Activated naive CD4-positive, alpha-beta T cell (primary cell): ENCODE measurements around the gene EXTL1.

ENCODE experiments used
- DNase-seq, 4 experiments: peaks; one replicate each; lab custom pipeline; 2025; lab: John Stamatoyannopoulos, UW

The EXTL1 gene

DNA sequence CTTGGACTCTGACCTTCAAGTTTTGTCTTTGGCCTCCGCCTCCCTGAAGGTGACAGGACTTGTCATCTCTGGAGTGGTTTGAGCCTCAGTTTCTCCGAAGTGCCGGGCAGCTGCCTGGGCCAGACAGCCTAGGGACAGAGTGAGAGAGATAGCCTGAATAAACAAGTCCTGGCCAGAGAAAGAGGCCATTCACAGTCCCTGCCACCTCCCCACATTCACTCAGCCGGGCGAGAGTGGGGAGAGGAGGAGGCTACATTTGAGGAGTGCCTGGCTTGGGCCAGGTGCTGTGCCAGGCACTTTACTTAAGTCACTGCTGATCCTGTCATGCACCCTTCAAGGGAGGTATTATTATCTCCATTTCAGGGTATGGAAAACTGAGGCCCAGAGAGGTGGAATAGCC is 3.5 kb downstream of the EXTL1 start:
- no peak for DNase-seq

GRCh38 chr1:26025517-26025916 is 3.9 kb downstream of the EXTL1 start:
- no peak for DNase-seq

DNA sequence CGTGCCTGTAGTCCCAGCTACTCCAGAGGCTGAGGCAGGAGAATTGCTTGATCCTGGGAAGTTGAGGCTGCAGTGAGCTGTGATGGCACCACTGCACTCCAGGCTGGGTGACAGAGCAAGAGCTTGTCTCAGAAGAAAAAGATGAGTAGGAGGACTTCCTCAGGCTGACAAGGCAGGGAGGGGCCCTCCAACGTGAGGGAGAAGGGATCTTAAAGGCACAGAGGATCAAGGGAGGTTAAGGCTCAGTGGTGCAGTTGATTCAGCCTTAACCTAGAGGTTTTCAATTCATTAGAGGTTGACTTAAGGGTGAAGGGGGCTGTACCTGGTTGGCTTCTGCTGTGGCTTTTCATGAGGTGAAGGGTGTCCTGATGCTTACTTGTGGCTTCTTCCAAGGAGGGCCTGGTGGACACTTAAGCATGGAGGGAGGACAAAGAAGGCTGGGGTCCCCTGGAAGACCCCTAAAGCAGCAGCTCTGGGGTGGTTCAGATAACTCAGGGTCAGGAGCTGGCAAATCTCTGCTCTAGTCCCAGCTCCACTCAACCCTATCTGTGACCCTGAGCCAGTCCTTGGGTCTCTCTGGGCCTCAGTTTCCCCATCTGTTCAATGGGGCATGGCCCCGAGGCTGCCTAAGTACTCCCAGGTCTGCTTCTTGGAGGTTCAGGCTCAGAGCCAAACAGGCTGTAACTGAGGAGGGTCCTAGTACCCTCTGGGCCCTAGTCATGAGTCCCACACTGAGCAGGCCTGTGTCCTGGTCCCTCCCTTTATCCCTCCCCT is 6.3 kb downstream of the EXTL1 start:
- no peak for DNase-seq

- DNase-seq = no peak
Measured at GRCh38 chr1:26028490-26028980, 7.0 kb downstream of the EXTL1 start.

- DNase-seq = no peak
Measured at GRCh38 chr1:26029054-26029863, 7.7 kb downstream of the EXTL1 start.

DNA sequence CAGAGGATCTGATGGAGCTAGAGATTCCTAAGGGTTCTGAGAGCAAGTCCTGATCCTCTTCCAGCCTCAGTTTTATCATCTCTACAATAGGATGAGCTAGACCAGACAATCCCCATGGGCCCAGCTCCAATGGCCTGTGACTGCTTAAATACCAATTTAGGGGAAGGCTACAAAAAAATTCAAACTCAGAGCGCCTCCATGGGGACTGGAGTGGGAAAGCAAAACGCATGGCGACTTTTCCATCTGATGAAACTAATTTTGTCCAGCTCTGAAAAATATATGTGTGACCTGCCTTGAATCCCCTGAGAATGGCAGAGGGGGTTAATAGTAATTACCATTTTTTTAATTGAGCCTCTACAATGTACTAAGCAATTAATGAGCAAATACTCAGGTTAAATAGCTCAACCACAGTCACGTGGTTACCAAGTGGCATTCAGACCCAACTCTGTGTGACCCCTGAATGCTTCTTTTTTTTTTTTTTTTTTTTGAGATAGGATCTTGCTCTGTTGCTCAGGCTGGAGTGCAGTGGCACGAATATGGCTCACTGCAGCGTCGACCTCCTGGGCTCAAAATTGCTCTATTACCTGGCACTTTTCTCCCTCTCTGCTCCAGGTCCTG is 8.4 kb downstream of the EXTL1 start:
- no peak for DNase-seq

DNA sequence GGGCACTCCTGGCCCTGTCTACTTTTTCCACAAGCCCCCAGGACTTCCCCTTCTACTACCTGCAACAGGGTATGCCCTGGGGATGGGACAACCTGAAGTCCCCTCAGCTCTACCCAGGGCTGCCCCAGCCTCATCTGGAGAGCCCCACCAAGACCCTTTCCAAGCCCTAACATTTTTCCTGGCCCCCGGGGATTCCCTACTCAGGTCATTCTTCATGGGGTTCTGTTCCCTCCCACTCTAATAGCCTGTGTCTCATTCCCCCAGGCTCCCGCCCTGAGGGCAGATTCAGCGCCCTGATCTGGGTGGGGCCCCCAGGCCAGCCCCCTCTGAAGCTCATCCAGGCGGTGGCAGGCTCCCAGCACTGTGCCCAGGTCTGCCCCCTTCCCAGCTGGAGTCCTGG is 9.6 kb downstream of the EXTL1 start:
- DNase-seq = no peak

- DNase-seq = no peak
Measured at GRCh38 chr1:26031611-26032220, 10.1 kb downstream of the EXTL1 start.

DNA sequence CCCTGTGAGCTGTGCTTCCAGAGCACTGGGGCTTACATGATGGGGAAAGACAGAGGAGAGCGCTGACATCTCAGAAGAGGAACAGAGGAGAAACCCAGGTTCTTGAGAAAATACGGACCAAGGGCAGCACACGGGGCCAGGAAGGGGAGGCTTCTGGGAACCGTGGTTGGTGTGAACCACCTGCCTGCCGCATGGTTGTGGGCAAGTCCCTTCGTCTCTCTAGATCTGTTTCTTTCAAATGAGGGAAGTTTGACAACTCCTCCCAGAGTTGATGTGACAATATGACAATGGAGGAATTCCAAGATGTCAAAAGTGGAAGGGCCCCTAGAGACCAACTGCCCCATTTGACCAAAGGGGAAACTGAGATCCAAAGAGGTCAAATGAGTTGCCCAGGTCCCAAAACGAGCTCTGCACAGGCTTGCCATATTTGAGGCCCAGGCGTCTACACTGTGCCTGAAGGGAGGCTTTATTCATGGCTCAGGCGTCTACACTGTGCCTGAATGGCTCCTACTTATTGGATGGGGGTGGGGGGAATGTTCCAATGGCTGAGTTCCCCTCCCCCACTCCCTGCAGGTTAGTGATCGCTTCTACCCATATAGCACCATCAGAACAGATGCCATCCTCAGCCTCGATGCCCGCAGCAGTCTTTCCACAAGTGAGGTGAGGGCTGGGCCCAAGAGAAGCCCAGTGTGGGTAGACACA is 11.2 kb downstream of the EXTL1 start:
- DNase-seq = no peak

DNA sequence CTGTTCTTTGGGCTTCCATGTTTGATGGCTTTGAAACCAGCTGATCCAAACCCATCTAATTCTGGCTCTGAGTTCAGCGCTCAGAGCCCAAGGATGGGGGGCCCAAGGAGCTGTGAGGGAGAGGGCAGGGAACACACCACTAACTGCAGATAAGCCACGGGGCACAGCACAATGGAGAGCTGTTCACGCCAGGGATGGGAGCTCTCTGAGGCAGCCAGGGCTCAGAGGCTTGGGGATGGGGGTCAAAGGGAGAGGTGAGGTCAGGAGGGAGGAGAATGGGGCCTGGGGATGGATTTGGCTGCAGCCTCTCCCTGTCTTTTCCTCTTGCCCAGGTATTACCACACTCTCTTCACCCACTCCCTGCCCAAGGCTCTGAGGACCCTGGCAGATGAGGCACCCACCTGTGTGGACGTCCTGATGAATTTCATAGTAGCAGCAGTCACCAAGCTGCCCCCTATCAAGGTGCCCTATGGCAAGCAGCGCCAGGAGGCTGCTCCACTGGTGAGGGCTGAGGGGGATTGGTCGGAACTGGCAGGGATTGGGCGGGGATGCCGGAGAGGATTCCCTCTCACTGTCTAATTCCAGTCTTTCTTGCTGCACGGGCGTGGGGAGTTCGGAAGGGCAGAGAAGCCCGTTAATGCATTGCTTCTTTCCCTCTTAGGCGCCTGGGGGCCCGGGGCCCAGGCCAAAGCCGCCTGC is 13.1 kb downstream of the EXTL1 start:
- no peak for DNase-seq

GRCh38 chr1:26035203-26035958 is 13.8 kb downstream of the EXTL1 start:
- peak; percentile 72 to 89 (median 77) for DNase-seq

DNA sequence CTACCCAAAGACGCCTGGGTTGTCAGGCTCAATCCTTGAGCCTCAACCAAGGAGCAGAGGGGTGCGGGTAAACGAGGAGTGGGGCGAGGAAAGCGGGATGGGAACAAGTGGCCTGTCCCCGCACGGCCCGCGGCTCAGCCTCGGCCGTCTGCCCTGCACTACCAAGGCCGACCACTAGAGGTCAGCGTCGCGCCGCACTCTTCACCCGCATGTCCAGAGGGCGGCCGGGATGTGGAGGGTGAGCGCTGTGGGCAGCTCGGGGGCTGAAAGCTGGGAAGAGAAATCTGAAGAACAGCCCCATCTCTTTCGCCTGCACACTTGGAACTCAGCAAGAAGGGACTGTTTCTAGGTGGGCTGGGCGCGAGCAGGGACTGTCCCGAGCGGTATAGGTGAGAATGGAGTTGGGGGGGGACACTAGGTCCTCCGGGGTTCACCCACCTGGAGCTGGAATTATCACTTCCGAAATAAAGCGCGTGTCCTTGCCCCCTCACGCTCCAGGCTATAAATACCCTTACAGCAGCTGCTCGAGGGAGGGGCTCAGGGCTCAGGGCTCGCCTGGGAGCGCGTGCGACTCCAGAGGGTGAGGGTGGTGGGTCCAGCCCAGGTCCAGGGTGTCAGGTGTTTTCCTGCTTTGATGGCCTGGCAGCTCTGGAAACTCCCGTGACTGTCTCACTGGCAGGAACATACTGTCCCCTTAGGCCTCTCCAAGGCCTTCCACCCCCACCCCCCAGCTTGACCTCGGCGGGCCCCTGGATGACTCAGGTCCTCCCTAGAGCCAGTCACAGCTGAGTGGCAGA is 14.6 kb downstream of the EXTL1 start:
- DNase-seq = peak; percentile 51 to 68 (median 66)

- DNase-seq = no peak
Measured at GRCh38 chr1:26036756-26037281, 15.2 kb downstream of the EXTL1 start.

- no peak for DNase-seq
Measured at GRCh38 chr1:26037904-26038303, 16.3 kb downstream of the EXTL1 start.

DNA sequence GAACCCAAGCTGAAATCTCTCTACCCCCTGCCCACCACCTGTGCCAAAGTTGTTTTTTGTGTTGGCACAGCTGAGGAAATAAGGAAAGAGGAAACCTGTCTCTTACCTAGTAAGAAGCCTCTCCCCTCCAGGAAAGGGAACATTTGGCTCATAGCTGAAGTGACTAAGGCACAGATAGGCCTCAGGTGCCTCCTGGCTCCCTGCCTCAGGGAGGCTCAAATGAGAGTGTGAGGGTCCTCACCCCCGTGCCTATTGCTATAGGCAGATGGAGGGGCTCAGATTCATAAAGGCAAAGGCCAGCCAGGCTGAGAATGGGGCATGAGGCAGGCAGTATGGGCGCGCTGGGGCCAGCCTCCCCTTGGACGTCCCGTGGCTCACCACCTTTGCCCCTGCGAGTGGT is 16.9 kb downstream of the EXTL1 start:
- DNase-seq = no peak

DNA sequence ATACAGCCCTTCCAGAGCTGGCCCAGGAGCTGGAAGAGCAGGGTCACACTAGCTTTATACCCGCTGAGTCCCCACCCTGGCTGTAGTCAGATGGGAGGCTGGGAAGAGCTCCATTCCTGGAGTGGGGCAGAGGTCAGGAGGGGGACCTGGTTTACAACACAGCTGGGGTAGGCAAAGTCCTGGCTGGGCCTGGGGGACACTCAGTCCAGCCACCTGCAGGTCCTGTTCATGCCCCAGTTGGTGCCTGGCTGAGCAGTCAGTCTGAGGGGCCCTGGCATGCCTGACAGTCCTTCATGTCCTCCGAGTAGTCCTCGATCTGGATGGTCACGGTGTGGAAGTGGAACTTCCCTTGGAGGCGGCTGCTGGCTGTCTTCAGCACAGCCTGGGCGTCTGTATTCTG is 17.3 kb downstream of the EXTL1 start:
- DNase-seq = no peak

DNA sequence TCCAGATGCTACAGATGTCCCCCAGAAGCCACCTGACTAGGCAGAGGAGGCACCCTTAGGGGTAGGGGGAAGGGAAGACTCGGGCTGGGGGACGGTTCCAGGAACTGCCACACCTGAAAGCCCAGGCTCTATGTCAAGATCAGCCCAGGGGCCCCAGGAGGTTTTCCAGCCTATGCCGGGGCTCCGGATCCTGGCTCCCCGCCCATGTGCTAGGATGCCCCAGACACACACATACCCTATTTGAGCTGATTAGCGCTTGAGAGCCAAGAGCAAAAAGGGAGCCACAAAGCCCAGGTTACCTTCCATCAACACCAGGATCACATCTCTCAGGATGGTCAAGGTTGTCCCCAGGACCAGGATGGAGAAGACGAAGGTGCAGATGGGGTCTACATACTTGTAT is 19.8 kb downstream of the EXTL1 start:
- no peak for DNase-seq

- no peak for DNase-seq
Measured at GRCh38 chr1:26041978-26042377, 20.4 kb downstream of the EXTL1 start.

DNA sequence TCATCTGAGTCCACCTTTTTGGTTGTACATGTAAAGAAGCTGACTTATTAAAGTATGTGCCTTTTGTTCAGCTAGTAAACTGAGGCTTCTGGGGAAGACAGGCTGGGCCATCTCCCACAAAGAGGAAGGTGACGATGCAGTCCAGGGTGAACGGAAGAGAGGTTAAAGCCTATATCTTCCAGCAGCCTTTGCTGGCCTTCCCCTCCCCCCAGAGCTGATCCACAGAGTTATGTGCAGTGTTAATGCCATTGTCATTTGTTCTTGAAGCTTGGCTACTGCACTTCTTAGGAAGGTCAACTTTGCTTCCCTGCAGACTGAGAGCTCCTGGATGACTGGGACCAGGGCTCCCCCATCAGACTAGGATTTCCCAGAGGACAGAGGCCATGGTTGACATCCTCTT is 22.2 kb downstream of the EXTL1 start:
- no peak for DNase-seq
